ENCODE results near the gene CD37. TPM values are rescaled to one million over a fixed set of nuclear protein-coding genes. Genes with fewer than 3 reads are reported as not detected.
A peak's percentile ranks its signal among the peaks of the same experiment; 100 is the strongest.
"Not testable (repeated sequence)": the region's sequence is repeated elsewhere in the genome, so short reads cannot be mapped to it uniquely, and the experiment has no call there.

The CD37 gene
- total RNA-seq, 6 experiments from 2014 or later = 1.1 to 5.0 (median 3.5) TPM

- Histone ChIP-seq H3K9me3 (no peaks in the 10 kb centered on the region), H3K27ac (no peak overlapping the region), H3K36me3 (no peaks in the 10 kb centered on the region), H3K4me1 (peaks cover 0 to 6% (median 0%) of the 10 kb centered on the region in 4 donors), H3K27me3 (no peaks in the 10 kb centered on the region), H3K4me3 (no peak overlapping the region)
- ATAC-seq (no peak), DNase-seq (no peak)
- TF ChIP-seq POLR2A (IDR thresholded peaks at IDR 0.05) = no peak
- TF ChIP-seq, protein P1, sequence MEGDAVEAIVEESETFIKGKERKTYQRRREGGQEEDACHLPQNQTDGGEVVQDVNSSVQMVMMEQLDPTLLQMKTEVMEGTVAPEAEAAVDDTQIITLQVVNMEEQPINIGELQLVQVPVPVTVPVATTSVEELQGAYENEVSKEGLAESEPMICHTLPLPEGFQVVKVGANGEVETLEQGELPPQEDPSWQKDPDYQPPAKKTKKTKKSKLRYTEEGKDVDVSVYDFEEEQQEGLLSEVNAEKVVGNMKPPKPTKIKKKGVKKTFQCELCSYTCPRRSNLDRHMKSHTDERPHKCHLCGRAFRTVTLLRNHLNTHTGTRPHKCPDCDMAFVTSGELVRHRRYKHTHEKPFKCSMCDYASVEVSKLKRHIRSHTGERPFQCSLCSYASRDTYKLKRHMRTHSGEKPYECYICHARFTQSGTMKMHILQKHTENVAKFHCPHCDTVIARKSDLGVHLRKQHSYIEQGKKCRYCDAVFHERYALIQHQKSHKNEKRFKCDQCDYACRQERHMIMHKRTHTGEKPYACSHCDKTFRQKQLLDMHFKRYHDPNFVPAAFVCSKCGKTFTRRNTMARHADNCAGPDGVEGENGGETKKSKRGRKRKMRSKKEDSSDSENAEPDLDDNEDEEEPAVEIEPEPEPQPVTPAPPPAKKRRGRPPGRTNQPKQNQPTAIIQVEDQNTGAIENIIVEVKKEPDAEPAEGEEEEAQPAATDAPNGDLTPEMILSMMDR (IDR thresholded peaks at IDR 0.05) = no peak
- intact Hi-C loops (cut with DNase I) = no loop called here
- 86% methylated on average over 4 of the region's 6 CpGs for WGBS (ENCODE audit: insufficient coverage, low coverage, low lambda C conversion rate, missing lambda C conversion rate)
Observed at GRCh38 chr19:49294401-49294800, 40.8 kb upstream of the CD37 start.

DNA sequence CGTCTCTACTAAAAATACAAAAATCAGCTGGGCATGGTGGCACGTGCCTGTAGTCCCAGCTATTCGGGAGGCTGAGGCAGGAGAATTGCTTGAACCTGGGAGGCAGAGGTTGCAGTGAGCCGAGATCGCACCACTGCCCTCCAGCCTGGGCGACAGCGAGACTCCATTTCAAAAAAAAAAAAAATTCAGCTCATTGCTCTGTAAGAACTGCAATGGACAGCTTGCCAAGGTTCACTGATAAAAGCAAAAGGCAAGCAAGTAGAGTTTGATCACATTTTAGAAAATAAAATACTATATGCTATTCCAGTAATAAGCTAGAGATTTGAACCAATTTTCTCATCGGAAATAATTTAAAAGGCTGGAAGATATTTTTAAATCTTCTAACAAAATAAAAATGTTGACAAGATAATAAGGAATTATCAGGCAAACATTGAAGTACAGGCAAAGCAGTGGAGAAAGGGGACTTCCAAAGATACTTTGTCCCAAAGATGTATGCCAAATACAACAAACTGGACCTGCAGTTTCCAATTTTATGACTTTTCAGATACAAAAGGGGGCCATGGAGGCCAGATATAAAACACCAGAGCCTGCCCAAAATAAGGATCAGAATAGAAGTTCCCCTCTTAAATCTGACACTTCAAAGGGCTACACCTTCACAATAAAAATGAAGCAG is 39.9 kb upstream of the CD37 start:
- no peak overlapping the region for H3K27ac ChIP-seq
- no peaks in the 10 kb centered on the region for H3K9me3 ChIP-seq
- peak in 3 of 4 donors; percentile 33 to 68 (median 60) for ATAC-seq
- intact Hi-C loops (cut with DNase I) = no loop called here
- H3K4me1 ChIP-seq = peaks cover 0 to 6% (median 0%) of the 10 kb centered on the region in 4 donors
- TF ChIP-seq, protein P1 (IDR thresholded peaks at IDR 0.05) = no peak
- no peak for TF ChIP-seq POLR2A (IDR thresholded peaks at IDR 0.05)
- no peaks in the 10 kb centered on the region for H3K36me3 ChIP-seq
- WGBS (ENCODE audit: insufficient coverage, low coverage, low lambda C conversion rate, missing lambda C conversion rate) = 42% methylated on average over 8 of the region's 8 CpGs
- DNase-seq = no peak
- no peaks in the 10 kb centered on the region for H3K27me3 ChIP-seq
- H3K4me3 ChIP-seq = no peak overlapping the region

DNA sequence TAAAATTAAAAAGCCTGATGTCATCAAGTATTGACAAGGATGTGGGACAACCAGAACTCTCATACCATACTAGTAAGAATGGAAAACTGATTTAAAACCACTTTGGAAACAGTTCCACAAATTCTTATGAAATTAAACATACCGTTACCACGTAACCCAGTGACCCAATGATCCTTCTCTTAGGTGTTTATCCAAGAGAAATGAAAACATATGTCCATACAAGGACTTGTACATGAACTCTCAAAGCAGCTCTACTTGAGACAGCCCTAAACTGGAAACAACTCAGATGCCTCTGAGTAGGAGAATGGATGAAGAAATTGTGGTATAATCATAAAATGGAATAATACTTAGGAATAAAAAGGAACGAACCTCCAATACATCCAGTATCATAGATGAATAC is 37.8 kb upstream of the CD37 start:
- TF ChIP-seq, protein P1 (IDR thresholded peaks at IDR 0.05) = no peak
- TF ChIP-seq POLR2A (IDR thresholded peaks at IDR 0.05) = no peak
- 85% methylated on average over 3 of the region's 3 CpGs for WGBS (ENCODE audit: insufficient coverage, low coverage, low lambda C conversion rate, missing lambda C conversion rate)

GRCh38 chr19:49298653-49299052 is 36.6 kb upstream of the CD37 start:
- H3K9me3 ChIP-seq; DNase-seq; H3K27me3 ChIP-seq; ATAC-seq; H3K36me3 ChIP-seq; H3K27ac ChIP-seq; H3K4me3 ChIP-seq; H3K4me1 ChIP-seq; intact Hi-C loops (cut with DNase I): not testable (repeated sequence)
- WGBS (ENCODE audit: insufficient coverage, low coverage, low lambda C conversion rate, missing lambda C conversion rate) = 80% methylated on average over 2 of the region's 3 CpGs

More for the DNA sequence above, 37.8 kb upstream of the CD37 start:
- intact Hi-C loops (cut with DNase I) = no loop called here
- Histone ChIP-seq H3K4me3 (no peak overlapping the region), H3K4me1 (peaks cover 0 to 6% (median 0%) of the 10 kb centered on the region in 4 donors), H3K9me3 (no peaks in the 10 kb centered on the region), H3K27me3 (no peaks in the 10 kb centered on the region), H3K27ac (no peak overlapping the region), H3K36me3 (no peaks in the 10 kb centered on the region)
- ATAC-seq (no peak), DNase-seq (no peak)

GRCh38 chr19:49301165-49301865 is 33.9 kb upstream of the CD37 start:
- no peaks in the 10 kb centered on the region for H3K36me3 ChIP-seq
- ATAC-seq (peak; percentile 86 to 90 (median 88)), DNase-seq (peak; percentile 70 to 81 (median 75))
- intact Hi-C loops (cut with DNase I) = no loop called here
- H3K27me3 ChIP-seq = no peaks in the 10 kb centered on the region
- H3K4me1 ChIP-seq = no peaks in the 10 kb centered on the region
- no peak for TF ChIP-seq POLR2A (IDR thresholded peaks at IDR 0.05)
- TF ChIP-seq, protein P1 (IDR thresholded peaks at IDR 0.05) = peak; percentile 51 to 87 (median 77)
- no peaks in the 10 kb centered on the region for H3K9me3 ChIP-seq
- WGBS (ENCODE audit: insufficient coverage, low coverage, low lambda C conversion rate, missing lambda C conversion rate) = 33% methylated on average over 3 of the region's 8 CpGs
- no peak overlapping the region for H3K27ac ChIP-seq
- no peak overlapping the region for H3K4me3 ChIP-seq

All from right lobe of liver (tissue), 6 donors.